ENCODE data around the gene PP2D1. TPM values are rescaled to one million over a fixed set of nuclear protein-coding genes. Genes with fewer than 3 reads are reported as not detected.
A peak's percentile ranks its signal among the peaks of the same experiment; 100 is the strongest.
"Not testable (repeated sequence)": the region's sequence is repeated elsewhere in the genome, so short reads cannot be mapped to it uniquely, and the experiment has no call there.

PP2D1 gene, protein sequence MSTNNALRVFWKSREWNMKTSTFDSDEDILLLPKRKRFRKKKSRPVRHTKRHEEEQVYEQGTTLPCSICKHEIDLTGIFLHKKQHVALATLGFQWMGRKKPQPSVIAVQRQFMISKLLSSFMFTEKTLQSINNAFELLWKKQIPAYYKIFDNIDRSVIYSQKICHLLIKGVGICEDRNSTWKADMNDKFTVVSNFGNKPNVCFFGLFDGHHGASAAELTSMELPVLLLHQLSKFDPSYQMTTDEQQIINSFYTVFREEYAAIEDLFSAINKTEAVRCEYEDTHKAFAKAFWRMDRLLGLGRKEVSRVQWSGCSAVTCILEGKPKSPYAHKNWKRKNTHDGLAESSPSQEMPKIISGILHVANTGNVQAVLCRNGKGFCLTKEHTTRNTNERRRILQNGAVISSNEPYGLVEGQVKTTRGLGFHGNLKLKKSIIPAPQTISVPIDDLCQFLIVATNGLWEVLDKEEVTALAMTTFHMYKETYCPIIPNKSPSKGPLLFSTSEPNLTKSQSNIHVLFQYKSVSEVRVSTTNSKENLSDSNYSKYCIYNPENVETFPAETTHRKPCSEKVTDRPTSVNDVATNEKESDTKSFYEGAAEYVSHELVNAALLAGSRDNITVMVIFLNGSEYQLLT
- 0.19 TPM for polyA plus RNA-seq (2013, experiment 1 of 2; ENCODE audit: insufficient read length)
- 0.18 TPM for polyA plus RNA-seq (2013, experiment 2 of 2; ENCODE audit: insufficient read length)

DNA sequence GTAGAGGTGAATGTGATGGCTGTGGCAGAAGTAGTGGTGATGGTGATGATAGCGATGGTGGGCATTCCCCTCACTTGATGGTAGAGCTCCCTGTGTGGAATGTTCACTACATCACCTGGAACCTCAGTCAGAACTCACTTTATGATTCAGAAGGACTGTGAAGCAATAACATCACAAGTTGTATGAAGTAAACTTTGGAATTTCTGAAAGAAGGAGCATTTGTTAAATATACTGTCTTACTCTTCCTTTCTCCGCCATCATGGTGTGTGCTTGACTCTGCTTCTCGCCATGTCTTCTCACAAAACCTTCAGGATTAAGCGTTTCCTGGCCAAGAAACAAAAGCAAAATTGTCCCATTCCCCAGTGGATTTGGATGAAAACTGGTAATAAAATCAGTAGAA is at the start of gene PP2D1:
Gene PP2D1, minus strand, starts transcription at position 101 of the 400 bp plus-strand sequence. CDS start 192 bp downstream, outside the sequence.
- no peak for DNase-seq

DNA sequence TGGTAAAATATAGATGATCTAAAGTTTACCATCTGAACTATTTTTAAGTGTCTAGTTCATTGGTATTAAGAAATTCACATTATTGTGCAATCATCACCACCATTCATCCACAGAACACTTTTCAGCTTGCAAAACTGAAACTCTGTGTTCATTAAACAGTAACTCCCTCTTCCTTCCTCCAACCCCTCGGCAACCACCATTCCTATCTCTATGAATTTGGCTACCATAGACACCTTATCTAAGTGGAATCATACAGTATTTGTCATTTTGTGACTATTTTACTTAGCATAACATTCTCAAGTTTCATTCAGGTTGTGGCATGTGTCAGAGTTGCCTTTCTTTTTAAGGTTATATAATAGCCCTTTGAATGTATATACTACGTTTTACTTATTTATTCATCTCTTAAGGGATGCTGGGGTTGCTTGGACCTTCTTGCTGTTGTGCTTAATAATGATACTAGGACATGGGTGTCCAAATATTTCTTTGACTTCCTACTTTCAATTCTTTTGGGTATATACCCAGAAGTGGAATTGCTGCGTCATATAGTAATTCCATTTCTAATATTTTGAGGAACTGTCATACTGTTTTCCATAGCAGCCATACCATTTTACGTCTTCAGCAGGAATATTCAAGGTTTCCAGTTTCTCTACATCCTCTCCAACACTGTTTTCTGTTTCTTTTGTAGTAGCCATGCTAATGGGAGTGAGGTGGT is 49.1 kb upstream of the PP2D1 start:
- no peak for DNase-seq

DNA sequence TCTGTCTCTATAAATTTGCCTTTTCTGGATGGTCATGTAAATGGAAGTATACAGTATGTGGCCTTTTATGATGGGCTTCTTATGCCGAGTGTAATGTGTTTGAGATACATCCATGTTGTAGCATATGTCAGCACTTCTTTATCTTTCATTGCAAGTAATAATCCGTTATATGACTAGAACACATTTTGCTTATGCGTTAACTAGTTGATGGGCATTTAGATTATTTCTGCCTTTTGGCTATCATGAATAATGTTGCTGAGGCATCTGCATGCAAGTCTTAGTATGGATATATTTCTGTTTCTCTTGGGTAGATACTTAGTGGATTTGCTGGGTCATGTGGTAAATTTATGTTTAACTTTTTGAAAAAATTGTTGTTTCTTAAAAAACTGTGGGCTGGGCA is 47.9 kb upstream of the PP2D1 start:
- DNase-seq: no peak

DNA sequence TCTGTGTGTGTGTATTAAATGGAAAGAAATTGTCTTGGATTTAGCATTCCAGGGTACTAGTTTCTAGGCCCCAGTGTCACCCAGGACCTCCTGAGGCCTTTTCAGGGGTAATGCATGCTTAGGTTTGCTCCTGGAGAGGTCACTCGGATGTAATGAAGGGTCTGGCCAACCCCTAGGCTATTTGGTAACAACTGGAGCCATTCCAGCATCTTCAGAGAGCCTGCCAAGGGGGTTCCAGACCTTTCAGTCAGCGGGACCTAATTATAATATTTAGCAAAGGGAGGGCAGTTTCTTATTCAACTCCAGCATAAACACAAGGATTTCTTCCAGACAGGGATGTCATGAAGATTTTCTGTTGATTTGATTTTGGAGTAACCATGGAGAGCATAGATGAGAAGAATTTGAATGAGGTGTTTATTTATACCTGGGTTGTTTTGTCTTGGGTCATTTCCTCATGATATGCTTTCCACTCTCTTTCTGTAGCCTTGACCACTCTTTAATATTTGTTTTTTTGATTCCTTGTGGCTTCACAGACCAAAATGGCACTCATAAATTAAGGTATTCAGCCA is 45.6 kb upstream of the PP2D1 start:
- DNase-seq: no peak

DNA sequence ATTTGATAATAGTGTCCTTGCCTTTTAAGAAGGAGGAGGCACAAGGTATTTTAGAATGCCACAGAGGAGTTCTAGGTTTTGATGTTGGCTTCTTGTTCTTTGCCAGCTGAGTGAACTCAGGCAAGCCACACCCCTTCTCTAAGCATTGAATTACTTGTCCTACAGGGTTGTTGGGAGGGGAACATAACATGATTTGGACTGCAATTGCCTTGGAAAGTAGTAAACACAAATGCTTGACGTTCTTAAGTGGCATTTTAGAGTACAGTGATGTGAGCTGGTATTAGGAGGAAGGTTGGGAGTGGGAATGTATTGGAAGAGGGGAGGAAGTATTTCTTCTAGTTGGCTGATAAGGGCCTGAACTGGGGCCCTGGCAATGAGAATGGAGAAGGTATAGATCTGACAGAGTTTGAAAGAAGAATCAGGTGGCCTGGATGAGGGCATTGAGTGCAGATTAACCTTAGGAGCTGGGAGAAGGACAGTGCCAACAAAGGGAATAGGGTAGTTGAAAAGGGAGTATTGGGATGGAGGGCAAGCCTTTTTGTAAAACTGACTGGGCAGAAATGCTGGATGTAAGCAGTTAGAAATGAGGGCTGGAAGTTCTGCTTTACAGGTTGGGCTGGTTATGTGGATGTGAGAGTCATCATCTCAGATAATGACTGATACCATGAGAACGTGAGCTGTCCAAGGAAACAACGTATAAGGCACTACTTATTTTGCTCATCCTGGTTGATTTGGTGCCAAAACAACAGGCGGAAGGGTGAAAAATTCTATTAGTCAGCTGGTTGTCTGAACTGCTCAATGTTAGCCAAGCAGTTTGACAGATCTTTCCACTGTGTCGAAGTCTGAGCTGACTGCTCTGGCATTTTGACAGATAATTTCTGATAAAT is 44.9 kb upstream of the PP2D1 start:
- peak; percentile 51 for DNase-seq

DNA sequence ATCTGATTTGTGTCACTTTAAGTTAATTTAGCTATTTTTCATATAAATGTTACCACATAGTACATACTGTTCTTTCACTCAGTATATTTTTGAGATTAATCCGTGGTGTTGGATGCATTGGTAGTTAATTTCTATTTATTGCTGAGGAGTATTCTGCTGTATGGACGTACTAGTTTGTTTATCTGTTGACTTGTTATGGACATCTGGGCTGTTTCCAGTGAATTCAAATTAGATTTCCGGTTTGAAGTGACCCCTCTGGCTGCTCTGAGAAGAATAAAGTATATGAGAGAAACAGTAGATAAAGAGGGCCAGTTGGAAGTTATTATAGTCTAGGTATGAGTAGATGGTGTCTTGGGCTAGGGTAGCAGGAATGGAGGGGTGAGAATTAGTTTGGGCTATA is 43.8 kb upstream of the PP2D1 start:
- no peak for DNase-seq

DNA sequence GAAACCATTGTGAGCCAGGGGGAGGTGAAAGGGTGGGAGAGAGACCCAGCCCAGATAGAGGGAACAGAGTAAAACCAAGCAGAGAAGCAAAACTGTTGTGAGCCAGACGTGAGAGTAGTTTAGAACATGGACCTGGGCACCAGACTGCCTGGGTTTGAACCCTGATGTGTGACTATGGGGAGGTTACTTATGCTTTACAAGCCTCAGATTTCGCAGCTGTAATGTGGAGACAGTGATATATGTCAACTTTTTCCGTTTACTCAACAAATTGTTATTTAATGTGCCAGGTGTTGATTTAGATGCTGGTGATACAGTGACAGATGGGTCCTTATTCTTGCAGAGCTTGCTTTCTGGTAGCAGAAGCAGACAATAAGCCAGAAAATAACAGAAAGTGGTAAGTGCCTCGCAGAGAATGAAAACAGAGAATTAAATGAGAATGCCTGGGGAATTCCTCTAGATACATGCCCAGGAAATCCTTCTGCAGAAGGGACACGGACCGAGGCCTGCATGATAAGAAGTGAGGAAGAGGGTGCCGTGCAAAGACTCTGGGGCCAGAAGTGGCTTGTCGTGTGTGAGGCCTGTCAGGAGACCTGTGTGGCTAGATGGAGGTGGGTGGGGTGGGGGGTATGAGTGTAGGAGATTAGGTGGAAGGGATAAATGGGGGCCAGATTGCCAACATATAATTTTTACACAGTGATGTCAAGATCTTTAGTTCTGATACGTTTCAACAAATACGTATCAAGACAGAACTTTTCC is 43.1 kb upstream of the PP2D1 start:
- DNase-seq: no peak

DNA sequence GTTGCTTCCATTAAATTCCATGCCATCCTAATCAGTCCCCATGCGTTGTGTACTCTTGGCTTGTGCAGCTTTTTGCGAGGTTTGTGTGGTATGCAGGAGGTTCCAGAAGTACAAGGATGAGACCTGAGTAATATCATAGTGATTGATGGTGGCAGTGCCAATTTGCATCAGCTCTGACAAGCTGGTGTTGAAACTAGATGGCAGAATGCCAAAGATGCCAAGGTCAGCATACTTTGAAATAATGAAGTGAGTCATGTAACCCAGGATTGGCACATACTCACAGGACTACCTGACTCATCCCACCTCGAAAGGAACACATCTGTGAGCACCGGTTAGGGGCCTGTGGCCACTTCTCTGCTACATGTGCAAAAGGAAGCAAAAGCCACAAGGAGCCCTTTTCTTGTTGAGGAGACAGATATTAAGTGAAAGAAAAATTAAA is 42.5 kb upstream of the PP2D1 start:
- DNase-seq: peak; percentile 65

DNA sequence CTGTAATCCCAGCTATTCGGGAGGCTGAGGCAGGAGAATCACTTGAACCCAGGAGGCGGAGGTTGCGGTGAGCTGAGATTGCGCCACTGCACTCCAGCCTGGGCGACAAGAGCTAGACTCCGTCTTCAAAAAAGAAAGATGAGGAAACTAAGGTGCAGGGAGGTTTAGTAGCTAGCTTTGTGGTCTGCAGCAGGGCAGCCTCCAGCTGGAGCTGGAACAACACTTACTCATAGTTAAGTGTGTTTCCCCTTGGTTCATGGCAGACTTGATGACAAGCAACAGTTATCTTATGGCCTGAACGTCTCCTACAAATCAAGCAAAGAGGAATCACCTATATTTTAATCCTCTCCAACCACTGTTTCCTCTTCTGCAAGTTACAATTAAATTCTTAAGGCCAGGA is 40.8 kb upstream of the PP2D1 start:
- DNase-seq: no peak

DNA sequence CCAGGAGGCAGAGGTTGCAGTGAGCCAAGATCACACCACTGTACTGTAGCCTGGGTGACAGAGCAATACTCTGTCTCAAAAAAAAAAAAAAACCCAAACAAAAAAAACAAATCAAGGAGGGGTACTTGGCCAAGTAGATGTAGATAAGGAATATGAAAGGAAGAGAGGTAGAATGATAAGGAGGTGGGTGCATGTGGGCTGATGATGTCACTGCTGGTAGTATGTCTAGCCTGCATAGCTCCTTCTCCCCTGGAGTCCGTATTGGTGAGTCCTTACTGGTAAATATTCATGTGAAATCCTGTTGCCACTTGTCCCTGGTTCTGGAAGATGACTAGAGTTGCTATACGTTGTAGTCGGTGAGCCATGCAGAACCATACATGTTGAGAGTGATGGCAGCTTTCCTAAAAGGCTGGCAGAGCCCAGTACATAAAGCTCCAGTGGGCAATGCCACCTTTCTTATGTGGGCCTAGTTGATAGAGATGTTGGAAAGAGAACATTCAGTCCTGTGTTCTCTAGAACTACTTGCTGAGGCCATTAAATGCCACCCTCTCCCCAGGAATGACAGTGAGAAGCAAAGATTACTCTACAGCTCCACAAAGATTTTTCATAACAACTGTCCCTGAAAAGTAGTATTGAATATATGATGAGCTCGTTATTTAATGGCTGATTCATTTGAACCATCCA is 39.2 kb upstream of the PP2D1 start:
- no peak for DNase-seq

DNA sequence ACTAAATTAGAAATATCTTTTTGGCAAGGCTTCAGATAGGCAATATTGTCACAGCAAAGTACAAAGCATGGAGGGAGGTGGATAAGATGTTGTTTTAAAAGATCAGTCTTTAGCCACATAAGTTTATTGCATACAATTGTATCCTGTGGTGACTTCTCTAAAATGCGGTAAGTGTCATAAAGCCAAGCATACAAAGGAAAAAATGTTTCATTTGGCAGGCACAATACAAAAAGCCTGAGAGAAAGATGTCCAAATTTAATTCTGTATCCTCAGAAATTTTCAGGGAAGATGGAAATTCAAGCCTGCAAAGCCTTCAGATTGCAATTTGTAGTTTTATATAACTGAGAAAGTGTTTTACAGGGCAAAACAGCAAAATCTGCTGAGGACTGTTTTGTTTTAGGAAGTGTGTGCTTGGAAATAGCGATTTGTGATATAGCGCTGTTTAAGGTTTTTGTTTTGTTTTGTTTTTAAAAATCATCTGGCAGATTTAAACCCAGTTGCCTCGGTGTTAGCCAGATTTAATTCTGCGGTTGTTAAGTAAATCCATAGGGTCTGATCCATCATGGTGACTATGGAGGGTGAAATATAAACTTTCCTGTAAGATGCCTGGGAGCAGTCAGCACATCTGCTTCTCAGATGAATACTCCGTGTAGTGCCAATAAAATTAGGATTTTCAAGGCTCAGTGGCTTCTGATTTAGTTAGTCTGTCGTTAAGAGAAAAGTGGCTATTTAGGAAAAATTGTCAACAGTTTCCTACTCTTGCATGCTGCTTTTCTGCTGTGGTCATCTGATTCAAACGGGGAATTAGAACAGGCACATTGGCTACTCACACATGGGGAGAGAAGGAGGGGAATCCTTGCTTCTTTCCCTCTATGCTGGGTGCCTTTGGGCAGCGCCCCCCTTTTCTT is 36.2 kb upstream of the PP2D1 start:
- DNase-seq: no peak

DNA sequence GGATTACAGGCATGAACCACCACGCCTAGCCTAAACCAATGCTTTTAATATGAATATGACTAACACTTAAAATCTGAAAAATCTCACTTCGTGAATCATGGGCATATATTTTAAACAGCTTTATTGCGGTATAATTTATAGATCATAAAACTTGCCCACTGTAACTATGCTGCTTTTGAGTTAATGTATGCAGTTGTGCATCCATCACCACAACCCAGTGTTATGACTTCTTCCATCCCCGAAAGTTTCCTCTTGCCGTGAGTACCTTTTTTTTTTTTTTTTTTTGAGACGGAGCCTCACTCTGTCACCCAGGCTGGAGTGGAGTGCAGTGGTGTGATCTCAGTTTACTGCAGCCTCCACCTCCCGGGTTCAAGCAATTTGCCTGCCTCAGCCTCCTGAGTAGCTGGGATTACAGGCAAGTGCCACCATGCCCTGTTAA is 35.3 kb upstream of the PP2D1 start:
- DNase-seq: no peak

DNA sequence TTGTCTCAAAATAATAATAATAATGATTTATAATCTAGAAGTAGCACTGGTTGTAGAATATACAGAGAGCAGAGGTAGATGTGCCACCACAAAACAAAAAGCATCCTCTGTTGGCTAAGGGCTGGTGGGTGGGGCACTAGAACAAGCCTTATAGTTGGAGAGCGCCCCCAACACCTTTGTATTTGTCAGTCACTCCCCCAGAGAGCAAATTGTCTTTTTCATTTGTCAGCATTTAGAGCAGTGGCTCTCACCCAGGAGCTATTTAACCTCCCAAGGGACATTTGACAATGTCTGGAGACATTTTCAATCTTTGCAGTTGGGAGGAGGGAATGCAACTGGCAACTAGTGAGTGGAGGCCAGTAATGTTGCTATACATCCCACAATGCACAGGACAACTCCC is 34.5 kb upstream of the PP2D1 start:
- DNase-seq: no peak

DNA sequence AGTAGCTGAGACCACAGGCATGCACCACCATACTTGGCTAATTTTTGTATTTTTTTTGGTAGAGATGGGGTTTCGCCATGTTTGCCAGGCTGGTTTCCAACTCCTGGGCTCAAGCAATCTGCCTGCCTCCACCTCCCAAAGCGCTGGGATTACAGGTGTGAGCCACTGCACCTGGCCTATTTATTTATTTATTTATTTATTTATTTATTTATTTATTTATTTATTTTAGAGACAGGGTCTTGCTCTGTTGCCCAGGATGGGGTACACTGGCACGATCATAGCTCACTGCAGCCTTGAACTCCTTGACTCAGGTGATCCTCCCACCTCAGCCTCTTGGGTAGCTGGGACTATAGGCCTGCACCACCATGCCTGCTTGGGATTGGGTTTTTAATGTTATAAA is 33.1 kb upstream of the PP2D1 start:
- DNase-seq: not testable (repeated sequence)

DNA sequence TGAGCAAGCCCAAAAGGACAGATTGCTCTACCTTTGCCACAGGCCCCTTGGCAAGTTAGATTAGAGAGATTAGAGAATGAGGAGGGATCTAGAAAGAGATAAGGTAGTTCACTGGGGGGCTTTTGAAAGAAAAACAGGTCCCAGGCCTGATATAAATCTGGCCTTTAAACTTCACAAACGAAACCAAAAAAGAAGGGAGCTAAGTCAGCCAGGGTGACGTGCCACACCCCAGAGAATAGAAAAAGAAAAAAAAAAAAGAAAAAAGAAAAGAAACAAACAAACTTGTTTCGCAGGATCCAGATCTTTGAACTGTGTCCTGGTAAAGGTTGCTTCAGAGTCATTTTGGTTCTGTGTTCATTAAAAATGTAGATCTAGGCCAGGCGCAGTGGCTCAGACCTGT is 31.8 kb upstream of the PP2D1 start:
- DNase-seq: no peak

DNA sequence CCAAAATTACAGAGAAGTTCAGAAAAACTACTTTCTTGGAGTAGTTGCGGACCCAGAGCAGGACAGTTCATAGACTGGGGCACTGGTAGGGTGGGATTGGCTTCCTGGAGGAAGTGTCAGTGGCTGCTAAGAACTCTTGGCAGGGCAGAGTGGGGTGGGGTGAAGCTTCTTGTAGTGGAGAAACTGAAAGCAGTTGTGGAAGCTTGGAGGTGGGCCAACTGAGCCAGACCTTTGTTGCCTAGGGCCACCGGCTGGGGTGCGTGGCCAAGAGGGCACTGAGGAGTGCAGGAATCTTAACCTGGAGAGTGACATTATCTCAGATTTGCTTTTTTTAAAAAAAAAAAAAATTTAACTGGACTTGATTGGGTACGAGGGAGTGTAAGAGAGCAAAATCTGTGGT is 31.3 kb upstream of the PP2D1 start:
- DNase-seq: no peak

DNA sequence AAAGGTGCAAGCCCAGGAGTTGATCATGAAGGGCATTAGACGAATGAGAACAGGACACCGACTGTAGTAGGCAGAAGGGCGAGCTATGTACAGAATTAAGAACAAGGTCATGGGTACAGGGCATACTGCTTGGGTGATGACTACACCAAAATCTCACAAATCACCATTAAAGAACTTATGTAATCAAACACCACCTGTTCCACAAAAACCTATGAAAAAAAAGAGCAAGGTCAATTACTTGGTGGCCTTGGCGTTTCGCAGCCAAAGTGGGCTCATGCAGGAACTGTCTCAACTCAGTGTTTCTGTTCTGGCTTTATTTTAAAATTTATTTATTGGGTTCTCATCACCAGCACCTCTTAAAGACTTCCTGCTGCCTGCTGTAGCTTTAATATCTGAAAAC is 30.3 kb upstream of the PP2D1 start:
- DNase-seq: no peak

DNA sequence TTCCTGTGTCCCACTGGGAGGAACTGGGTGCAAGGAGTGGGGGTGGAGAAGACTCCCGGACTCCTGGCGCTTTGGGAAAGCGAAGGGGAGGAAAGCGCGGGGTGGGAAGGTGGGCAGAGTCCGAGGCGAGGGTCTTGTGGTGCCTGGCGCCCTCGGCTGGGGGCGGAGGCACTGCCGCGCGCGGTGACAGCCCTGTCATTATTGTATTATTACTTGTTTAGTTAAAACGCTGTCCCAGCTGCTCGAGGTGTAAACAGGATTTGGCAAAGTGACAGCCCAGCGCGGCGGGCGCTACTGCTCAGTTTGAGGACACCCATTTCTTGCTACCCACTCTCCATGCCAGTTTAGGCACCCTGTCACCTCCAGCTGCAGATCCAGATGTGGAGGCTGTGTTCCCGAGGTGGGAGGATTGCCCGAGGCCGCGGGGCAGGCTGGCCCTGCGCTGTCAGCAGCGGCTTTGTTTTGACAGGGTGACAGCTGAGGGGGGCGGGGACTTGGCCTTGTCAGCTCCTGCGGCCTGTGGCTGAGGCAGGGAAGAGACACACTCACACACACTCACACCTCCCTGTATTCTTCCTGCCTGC is 29.2 kb upstream of the PP2D1 start:
- peak; percentile 76 for DNase-seq

All from fibroblast of skin of back (primary cell).